Chondrocyte (in vitro differentiated cells): ENCODE measurements around the gene HS6ST2. TPM values are rescaled to one million over a fixed set of nuclear protein-coding genes. Genes with fewer than 3 reads are reported as not detected.

Experiments
- DNase-seq: peaks from one replicate; pipeline ENCODE4 v3.0.0; 2021; ENCODE audit warnings: mixed read lengths, low spot score
- H3K27ac Mint-ChIP-seq: one replicate; pipeline ENCODE4 v1.8.0; 2021; ENCODE audit warnings: mild to moderate bottlenecking, moderate library complexity, mixed read lengths; ENCODE audit not compliant: unreplicated experiment
- H3K27me3 Mint-ChIP-seq: 2 replicates; pipeline ENCODE4 v1.8.0; 2021; ENCODE audit warnings: low read depth, mixed read lengths
- H3K36me3 Mint-ChIP-seq: 2 replicates; pipeline ENCODE4 v1.8.0; 2021; ENCODE audit warnings: low read depth, mixed read lengths
- H3K4me1 Mint-ChIP-seq: 2 replicates; pipeline ENCODE4 v1.8.0; 2021; ENCODE audit warnings: low read depth, mild to moderate bottlenecking, mixed read lengths
- H3K4me3 Mint-ChIP-seq: one replicate; pipeline ENCODE4 v1.8.0; 2021; ENCODE audit warnings: mild to moderate bottlenecking, moderate library complexity, mixed read lengths; ENCODE audit not compliant: unreplicated experiment
- H3K9me3 Mint-ChIP-seq: 2 replicates; pipeline ENCODE4 v1.8.0; 2021; ENCODE audit warnings: low read depth, mixed read lengths
- total RNA-seq: library from RNA; stranded (reverse); gene quantifications from 3 replicates; pipeline ENCODE4 v1.2.1, GENCODE V29; 2021
- TF ChIP-seq, protein P1 (sequence below): fragments of 200-600 bp; sonication (generic); IDR thresholded peaks from 2 replicates; pipeline ENCODE4 v1.5.0; 2021; ENCODE audit warnings: antibody characterized with exemption, mild to moderate bottlenecking, moderate library complexity

The HS6ST2 gene
- total RNA-seq, 1 donor from 2014 or later = 1.9 TPM

- H3K4me1 Mint-ChIP-seq = no peaks in the 10 kb centered on the region
- H3K27me3 Mint-ChIP-seq = peaks cover 8% of the 10 kb centered on the region
- H3K36me3 Mint-ChIP-seq = no peaks in the 10 kb centered on the region
- TF ChIP-seq, protein P1, sequence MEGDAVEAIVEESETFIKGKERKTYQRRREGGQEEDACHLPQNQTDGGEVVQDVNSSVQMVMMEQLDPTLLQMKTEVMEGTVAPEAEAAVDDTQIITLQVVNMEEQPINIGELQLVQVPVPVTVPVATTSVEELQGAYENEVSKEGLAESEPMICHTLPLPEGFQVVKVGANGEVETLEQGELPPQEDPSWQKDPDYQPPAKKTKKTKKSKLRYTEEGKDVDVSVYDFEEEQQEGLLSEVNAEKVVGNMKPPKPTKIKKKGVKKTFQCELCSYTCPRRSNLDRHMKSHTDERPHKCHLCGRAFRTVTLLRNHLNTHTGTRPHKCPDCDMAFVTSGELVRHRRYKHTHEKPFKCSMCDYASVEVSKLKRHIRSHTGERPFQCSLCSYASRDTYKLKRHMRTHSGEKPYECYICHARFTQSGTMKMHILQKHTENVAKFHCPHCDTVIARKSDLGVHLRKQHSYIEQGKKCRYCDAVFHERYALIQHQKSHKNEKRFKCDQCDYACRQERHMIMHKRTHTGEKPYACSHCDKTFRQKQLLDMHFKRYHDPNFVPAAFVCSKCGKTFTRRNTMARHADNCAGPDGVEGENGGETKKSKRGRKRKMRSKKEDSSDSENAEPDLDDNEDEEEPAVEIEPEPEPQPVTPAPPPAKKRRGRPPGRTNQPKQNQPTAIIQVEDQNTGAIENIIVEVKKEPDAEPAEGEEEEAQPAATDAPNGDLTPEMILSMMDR = no peak
- DNase-seq = no peak
- H3K27ac Mint-ChIP-seq = no peak overlapping the region
- no peak overlapping the region for H3K4me3 Mint-ChIP-seq
- H3K9me3 Mint-ChIP-seq = no peaks in the 10 kb centered on the region
Observed at GRCh38 chrX:132594999-132595398, 363.4 kb downstream of the HS6ST2 start.

- Mint-ChIP-seq H3K27ac (no peak overlapping the region), H3K36me3 (no peaks in the 10 kb centered on the region), H3K9me3 (no peaks in the 10 kb centered on the region), H3K4me3 (no peak overlapping the region), H3K27me3 (peaks cover 13% of the 10 kb centered on the region), H3K4me1 (no peaks in the 10 kb centered on the region)
- DNase-seq = no peak
- TF ChIP-seq, protein P1 = no peak
Observed at GRCh38 chrX:132594129-132594528, 364.3 kb downstream of the HS6ST2 start.

- Mint-ChIP-seq H3K27me3 (peaks cover 14% of the 10 kb centered on the region), H3K36me3 (no peaks in the 10 kb centered on the region), H3K4me3 (no peak overlapping the region), H3K4me1 (no peaks in the 10 kb centered on the region), H3K27ac (no peak overlapping the region), H3K9me3 (no peaks in the 10 kb centered on the region)
- TF ChIP-seq, protein P1 = peak; percentile 76
- no peak for DNase-seq
Observed at GRCh38 chrX:132592880-132593279, 365.5 kb downstream of the HS6ST2 start.

GRCh38 chrX:132591719-132592275, 366.6 kb downstream of the HS6ST2 start:
- Mint-ChIP-seq H3K9me3 (no peaks in the 10 kb centered on the region), H3K36me3 (no peaks in the 10 kb centered on the region), H3K4me1 (no peaks in the 10 kb centered on the region), H3K27ac (no peak overlapping the region), H3K4me3 (no peak overlapping the region), H3K27me3 (peaks cover 17% of the 10 kb centered on the region)
- DNase-seq = no peak
- TF ChIP-seq, protein P1 = no peak

- H3K4me1 Mint-ChIP-seq = no peaks in the 10 kb centered on the region
- no peaks in the 10 kb centered on the region for H3K9me3 Mint-ChIP-seq
- TF ChIP-seq, protein P1 = no peak
- H3K4me3 Mint-ChIP-seq = no peak overlapping the region
- H3K27me3 Mint-ChIP-seq = peaks cover 17% of the 10 kb centered on the region
- no peak for DNase-seq
- H3K27ac Mint-ChIP-seq = no peak overlapping the region
- H3K36me3 Mint-ChIP-seq = no peaks in the 10 kb centered on the region
Observed at GRCh38 chrX:132590350-132591026, 367.9 kb downstream of the HS6ST2 start.
